ENCODE data around the gene ST6GALNAC3.

DNA sequence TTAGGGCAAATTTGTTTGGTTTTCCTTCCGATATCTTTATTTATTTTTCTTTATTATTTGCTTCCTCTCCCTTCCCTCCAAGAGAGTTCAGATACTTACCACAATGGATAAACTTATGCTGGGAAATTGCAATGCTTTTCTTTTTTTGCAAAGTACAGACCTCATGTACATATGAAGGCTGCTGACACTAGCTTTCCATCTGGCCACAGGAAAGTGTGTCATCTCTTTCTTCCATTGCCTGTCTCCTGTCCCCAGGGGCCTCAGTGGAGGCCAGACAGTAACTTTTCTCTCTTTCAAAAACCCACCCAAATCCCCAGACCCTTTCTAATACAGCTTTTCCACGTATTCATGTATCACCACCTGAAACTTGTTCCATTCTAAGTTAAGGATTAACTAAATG lies 73.9 kb downstream of the ST6GALNAC3 start:
- TF ChIP-seq, protein P1, sequence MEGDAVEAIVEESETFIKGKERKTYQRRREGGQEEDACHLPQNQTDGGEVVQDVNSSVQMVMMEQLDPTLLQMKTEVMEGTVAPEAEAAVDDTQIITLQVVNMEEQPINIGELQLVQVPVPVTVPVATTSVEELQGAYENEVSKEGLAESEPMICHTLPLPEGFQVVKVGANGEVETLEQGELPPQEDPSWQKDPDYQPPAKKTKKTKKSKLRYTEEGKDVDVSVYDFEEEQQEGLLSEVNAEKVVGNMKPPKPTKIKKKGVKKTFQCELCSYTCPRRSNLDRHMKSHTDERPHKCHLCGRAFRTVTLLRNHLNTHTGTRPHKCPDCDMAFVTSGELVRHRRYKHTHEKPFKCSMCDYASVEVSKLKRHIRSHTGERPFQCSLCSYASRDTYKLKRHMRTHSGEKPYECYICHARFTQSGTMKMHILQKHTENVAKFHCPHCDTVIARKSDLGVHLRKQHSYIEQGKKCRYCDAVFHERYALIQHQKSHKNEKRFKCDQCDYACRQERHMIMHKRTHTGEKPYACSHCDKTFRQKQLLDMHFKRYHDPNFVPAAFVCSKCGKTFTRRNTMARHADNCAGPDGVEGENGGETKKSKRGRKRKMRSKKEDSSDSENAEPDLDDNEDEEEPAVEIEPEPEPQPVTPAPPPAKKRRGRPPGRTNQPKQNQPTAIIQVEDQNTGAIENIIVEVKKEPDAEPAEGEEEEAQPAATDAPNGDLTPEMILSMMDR (IDR thresholded peaks at IDR 0.05), result no peak
- no peak for TF ChIP-seq ZFX (IDR thresholded peaks at IDR 0.05; ENCODE audit: borderline replicate concordance)

Measured in 22Rv1 (cell line).